Prostate gland (tissue), 2 donors: Measurements from ENCODE around the gene TECPR2.
A peak's percentile ranks its signal among the peaks of the same experiment; 100 is the strongest.

Source experiments
- POLR2AphosphoS5 ChIP-seq: sonication (generic); formaldehyde crosslinking; IDR thresholded peaks from one replicate; pipeline ENCODE4 v1.6.1; 2017; ENCODE audit warnings: antibody characterized with exemption
- TF ChIP-seq, protein P1 (sequence below), 4 experiments: fragments of 200-600 bp in 2 of 4; fragments of 450-650 bp in 2 of 4; sonication (generic) in 2 of 4; IDR thresholded peaks; 1 replicate in 3 of 4; 2 replicates in 1 of 4; pipeline ENCODE4 v1.5.1; 2016 to 2019; ENCODE audit warnings: antibody characterized with exemption in 4 of 4, mild to moderate bottlenecking in 2 of 4, moderate library complexity in 2 of 4

DNA sequence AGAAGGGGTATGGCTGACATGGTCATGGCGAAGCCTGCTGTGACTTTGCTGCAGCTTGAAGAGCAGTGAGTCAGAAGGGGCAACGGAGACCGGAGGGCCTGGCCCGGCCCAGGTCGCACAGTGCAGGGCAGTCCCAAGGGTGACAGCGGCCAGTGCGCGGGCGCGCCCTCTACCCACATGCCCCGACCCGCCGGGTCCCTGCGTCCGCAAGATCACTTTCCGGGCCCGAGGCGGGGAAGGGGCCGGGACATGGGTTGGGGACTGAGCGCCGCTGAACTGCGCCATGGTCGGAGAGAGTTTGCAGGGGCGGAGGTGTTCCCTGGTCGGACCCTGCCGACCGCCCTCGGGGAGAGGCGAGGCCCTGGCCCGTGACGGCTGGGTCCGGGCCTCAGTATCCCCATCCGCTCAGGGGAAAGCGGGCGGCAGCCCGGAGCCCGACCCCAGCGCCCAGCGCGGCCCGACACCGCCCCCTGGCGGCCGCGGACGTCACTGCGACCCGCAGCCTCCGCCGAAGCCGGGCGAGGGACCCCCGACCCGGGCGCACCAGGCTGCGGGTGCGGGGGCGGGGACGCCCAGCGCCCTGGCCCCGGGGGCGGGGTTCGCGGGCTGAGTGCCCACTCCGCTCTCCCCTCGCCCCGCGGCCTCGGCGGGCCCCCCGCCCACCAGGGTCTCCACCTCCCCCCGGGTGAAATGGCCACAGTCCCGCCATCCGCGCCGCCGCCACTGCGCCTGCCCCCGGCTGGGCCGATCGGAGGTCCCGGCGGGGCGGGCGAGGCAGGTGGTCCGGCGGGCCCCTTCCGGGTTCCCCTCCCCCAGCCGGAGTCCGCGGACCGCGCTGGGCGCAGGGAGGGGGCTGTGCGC lies 154.0 kb downstream of the TECPR2 start:
- TF ChIP-seq, protein P1, sequence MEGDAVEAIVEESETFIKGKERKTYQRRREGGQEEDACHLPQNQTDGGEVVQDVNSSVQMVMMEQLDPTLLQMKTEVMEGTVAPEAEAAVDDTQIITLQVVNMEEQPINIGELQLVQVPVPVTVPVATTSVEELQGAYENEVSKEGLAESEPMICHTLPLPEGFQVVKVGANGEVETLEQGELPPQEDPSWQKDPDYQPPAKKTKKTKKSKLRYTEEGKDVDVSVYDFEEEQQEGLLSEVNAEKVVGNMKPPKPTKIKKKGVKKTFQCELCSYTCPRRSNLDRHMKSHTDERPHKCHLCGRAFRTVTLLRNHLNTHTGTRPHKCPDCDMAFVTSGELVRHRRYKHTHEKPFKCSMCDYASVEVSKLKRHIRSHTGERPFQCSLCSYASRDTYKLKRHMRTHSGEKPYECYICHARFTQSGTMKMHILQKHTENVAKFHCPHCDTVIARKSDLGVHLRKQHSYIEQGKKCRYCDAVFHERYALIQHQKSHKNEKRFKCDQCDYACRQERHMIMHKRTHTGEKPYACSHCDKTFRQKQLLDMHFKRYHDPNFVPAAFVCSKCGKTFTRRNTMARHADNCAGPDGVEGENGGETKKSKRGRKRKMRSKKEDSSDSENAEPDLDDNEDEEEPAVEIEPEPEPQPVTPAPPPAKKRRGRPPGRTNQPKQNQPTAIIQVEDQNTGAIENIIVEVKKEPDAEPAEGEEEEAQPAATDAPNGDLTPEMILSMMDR (IDR thresholded peaks at IDR 0.05), result peak; percentile 94 to 100 (median 97)
- TF ChIP-seq POLR2AphosphoS5, result no peak
